8988T (cell line): ENCODE results near the gene MRPS10.
"Not testable (repeated sequence)": the region's sequence is repeated elsewhere in the genome, so short reads cannot be mapped to it uniquely, and the experiment has no call there.

ENCODE experiments used
- DNase-seq: peaks from one replicate; pipeline ENCODE4 v3.0.0; 2011

MRPS10 gene

GRCh38 chr6:42204768-42205282 lies 12.8 kb downstream of the MRPS10 start:
- no peak for DNase-seq

GRCh38 chr6:42203183-42203582 lies 14.5 kb downstream of the MRPS10 start:
- no peak for DNase-seq

GRCh38 chr6:42202131-42202915 lies 15.3 kb downstream of the MRPS10 start:
- DNase-seq = not testable (repeated sequence)

GRCh38 chr6:42201382-42201781 lies 16.3 kb downstream of the MRPS10 start:
- DNase-seq = no peak

- no peak for DNase-seq
Observed at GRCh38 chr6:42200035-42200434, 17.6 kb downstream of the MRPS10 start.

- no peak for DNase-seq
Observed at GRCh38 chr6:42199106-42199981, 18.3 kb downstream of the MRPS10 start.

- no peak for DNase-seq
Observed at GRCh38 chr6:42197555-42198362, 19.9 kb downstream of the MRPS10 start.

GRCh38 chr6:42195415-42195814 lies 22.2 kb downstream of the MRPS10 start:
- DNase-seq = no peak

GRCh38 chr6:42194056-42194455 lies 23.6 kb downstream of the MRPS10 start:
- no peak for DNase-seq

- no peak for DNase-seq
Observed at GRCh38 chr6:42193491-42193894, 24.2 kb downstream of the MRPS10 start.

- not testable (repeated sequence) for DNase-seq
Observed at GRCh38 chr6:42192385-42192784, 25.3 kb downstream of the MRPS10 start.

- DNase-seq = no peak
Observed at GRCh38 chr6:42190554-42191183, 27.0 kb downstream of the MRPS10 start.

GRCh38 chr6:42188406-42188805 lies 29.3 kb downstream of the MRPS10 start:
- DNase-seq = no peak

GRCh38 chr6:42185597-42185996 lies 32.1 kb downstream of the MRPS10 start:
- DNase-seq = no peak

- no peak for DNase-seq
Observed at GRCh38 chr6:42184475-42184874, 33.2 kb downstream of the MRPS10 start.

- no peak for DNase-seq
Observed at GRCh38 chr6:42182101-42182500, 35.6 kb downstream of the MRPS10 start.

- DNase-seq = no peak
Observed at GRCh38 chr6:42179945-42180313, 37.7 kb downstream of the MRPS10 start.

GRCh38 chr6:42179261-42179944 lies 38.3 kb downstream of the MRPS10 start:
- DNase-seq = no peak

- no peak for DNase-seq
Observed at GRCh38 chr6:42177514-42178364, 39.9 kb downstream of the MRPS10 start.

- DNase-seq = no peak
Observed at GRCh38 chr6:42176981-42177380, 40.7 kb downstream of the MRPS10 start.

- DNase-seq = no peak
Observed at GRCh38 chr6:42175860-42176259, 41.8 kb downstream of the MRPS10 start.
